ENCODE data around the gene SART3. TPM values are rescaled to one million over a fixed set of nuclear protein-coding genes. Genes with fewer than 3 reads are reported as not detected.

The SART3 gene
- total and polyA plus RNA-seq, 8 donors = 35.1 to 81.7 (median 64.3) TPM

Other genes starting within 250 kb of the SART3 start
- 10 to 100 TPM; 19.0 to 31.2 TPM for gene CMKLR1, start 221.9 kb downstream of the SART3 start, total RNA-seq
- 10 to 100 TPM; 10.1 to 14.7 (median 12.4) TPM for gene CMKLR1, start 221.9 kb downstream of the SART3 start, polyA plus RNA-seq (ENCODE audit: insufficient read length in 6 of 6)
- 10 to 100 TPM in 1 of 2 donors, 1 to 10 TPM in 1; 7.7 to 13.2 TPM for gene FICD, start 45.9 kb downstream of the SART3 start, total RNA-seq
- gene FICD, start 45.9 kb downstream of the SART3 start, polyA plus RNA-seq (ENCODE audit: insufficient read length in 6 of 6) = 1 to 10 TPM; 2.6 to 4.0 (median 2.8) TPM
- gene ISCU, start 1.4 kb upstream of the SART3 start, total RNA-seq = 100 to 1,000 TPM in 1 of 2 donors, 10 to 100 TPM in 1; 97.9 to 147 TPM
- 10 to 100 TPM; 78.0 to 85.7 (median 81.4) TPM for gene ISCU, start 1.4 kb upstream of the SART3 start, polyA plus RNA-seq (ENCODE audit: insufficient read length in 6 of 6)
- gene TMEM119, start 36.9 kb upstream of the SART3 start, total RNA-seq = 10 to 100 TPM; 50.5 to 90.9 TPM
- gene TMEM119, start 36.9 kb upstream of the SART3 start, polyA plus RNA-seq (ENCODE audit: insufficient read length in 6 of 6) = 10 to 100 TPM; 34.0 to 54.3 (median 42.7) TPM
- gene SELPLG, start 72.7 kb upstream of the SART3 start, total RNA-seq = 10 to 100 TPM; 28.3 to 61.0 TPM
- 1 to 10 TPM; 3.0 to 4.4 (median 3.8) TPM for gene SELPLG, start 72.7 kb upstream of the SART3 start, polyA plus RNA-seq (ENCODE audit: insufficient read length in 6 of 6)
- 100 to 1,000 TPM; 224 to 282 TPM for gene CORO1C, start 170.3 kb upstream of the SART3 start, total RNA-seq
- 10 to 100 TPM; 77.7 to 88.8 (median 82.9) TPM for gene CORO1C, start 170.3 kb upstream of the SART3 start, polyA plus RNA-seq (ENCODE audit: insufficient read length in 6 of 6)